Measurements from ENCODE around the gene H1-8.

Gene H1-8

GRCh38 chr3:129584631-129585030 is 41.7 kb downstream of the H1-8 start:
- H3K27me3 ChIP-seq (ENCODE audit: low read length): no peaks in the 10 kb centered on the region
- no peaks in the 10 kb centered on the region for H3K79me2 ChIP-seq (ENCODE audit: insufficient read depth, low read length)
- no peak overlapping the region for H3K4me2 ChIP-seq (ENCODE audit: low read depth, low read length, poor library complexity, severe bottlenecking)
- H3K27ac ChIP-seq (ENCODE audit: low read depth, low read length): no peak overlapping the region
- H3K36me3 ChIP-seq (ENCODE audit: low read length): no peaks in the 10 kb centered on the region
- no peaks in the 10 kb centered on the region for H3K9me3 ChIP-seq (ENCODE audit: insufficient read depth, low read length)
- H3K4me3 ChIP-seq (ENCODE audit: insufficient read depth, low read length, poor library complexity, severe bottlenecking): no peak overlapping the region
- H2AFZ ChIP-seq (ENCODE audit: low read depth, low read length, severe bottlenecking): no peak overlapping the region
- no peaks in the 10 kb centered on the region for H3F3A ChIP-seq (ENCODE audit: insufficient read depth)
- no peaks in the 10 kb centered on the region for H4K20me1 ChIP-seq (ENCODE audit: low read depth, low read length)
- H3K9ac ChIP-seq (ENCODE audit: low read length): no peak overlapping the region
- TF ChIP-seq EZH2phosphoT487 (conservative IDR thresholded peaks at IDR 0.05; ENCODE audit: low read length) (no peak), CTCF (IDR thresholded peaks at IDR 0.05; ENCODE audit: insufficient read depth, low read length, poor library complexity, severe bottlenecking) (no peak)
- H3K9me2 ChIP-seq (replicated peaks; ENCODE audit: insufficient read depth, low read length): no peaks in the 10 kb centered on the region

- Histone ChIP-seq H3K4me3 (ENCODE audit: insufficient read depth, low read length, poor library complexity, severe bottlenecking) (no peak overlapping the region), H4K20me1 (ENCODE audit: low read depth, low read length) (no peaks in the 10 kb centered on the region), H3K9me2 (replicated peaks; ENCODE audit: insufficient read depth, low read length) (no peaks in the 10 kb centered on the region), H3K27ac (ENCODE audit: low read depth, low read length) (no peak overlapping the region), H3K79me2 (ENCODE audit: insufficient read depth, low read length) (no peaks in the 10 kb centered on the region), H3K9me3 (ENCODE audit: insufficient read depth, low read length) (no peaks in the 10 kb centered on the region), H3K4me2 (ENCODE audit: low read depth, low read length, poor library complexity, severe bottlenecking) (no peak overlapping the region), H3K9ac (ENCODE audit: low read length) (no peak overlapping the region), H3K27me3 (ENCODE audit: low read length) (no peaks in the 10 kb centered on the region), H3F3A (ENCODE audit: insufficient read depth) (no peaks in the 10 kb centered on the region), H2AFZ (ENCODE audit: low read depth, low read length, severe bottlenecking) (no peak overlapping the region), H3K36me3 (ENCODE audit: low read length) (no peaks in the 10 kb centered on the region)
- TF ChIP-seq EZH2phosphoT487 (conservative IDR thresholded peaks at IDR 0.05; ENCODE audit: low read length) (no peak), CTCF (IDR thresholded peaks at IDR 0.05; ENCODE audit: insufficient read depth, low read length, poor library complexity, severe bottlenecking) (no peak)
These were observed 43.1 kb downstream of the H1-8 start for GRCh38 chr3:129585949-129586657.

- Histone ChIP-seq H3K4me2 (ENCODE audit: low read depth, low read length, poor library complexity, severe bottlenecking) (no peak overlapping the region), H3K9ac (ENCODE audit: low read length) (no peak overlapping the region), H3K9me3 (ENCODE audit: insufficient read depth, low read length) (no peaks in the 10 kb centered on the region), H3K9me2 (replicated peaks; ENCODE audit: insufficient read depth, low read length) (no peaks in the 10 kb centered on the region), H3K79me2 (ENCODE audit: insufficient read depth, low read length) (no peaks in the 10 kb centered on the region), H3K4me3 (ENCODE audit: insufficient read depth, low read length, poor library complexity, severe bottlenecking) (no peak overlapping the region), H2AFZ (ENCODE audit: low read depth, low read length, severe bottlenecking) (no peak overlapping the region), H3K27me3 (ENCODE audit: low read length) (no peaks in the 10 kb centered on the region), H4K20me1 (ENCODE audit: low read depth, low read length) (no peaks in the 10 kb centered on the region), H3K36me3 (ENCODE audit: low read length) (no peaks in the 10 kb centered on the region), H3F3A (ENCODE audit: insufficient read depth) (no peaks in the 10 kb centered on the region), H3K27ac (ENCODE audit: low read depth, low read length) (no peak overlapping the region)
- TF ChIP-seq CTCF (IDR thresholded peaks at IDR 0.05; ENCODE audit: insufficient read depth, low read length, poor library complexity, severe bottlenecking): no peak
- TF ChIP-seq EZH2phosphoT487 (conservative IDR thresholded peaks at IDR 0.05; ENCODE audit: low read length): no peak
These were observed 43.9 kb downstream of the H1-8 start for GRCh38 chr3:129586746-129587430.

Measured in SU-DHL-6 (cell line).